Adrenal gland (tissue), 5 donors: Measurements from ENCODE around the gene ENAH.

Experiments used
- POLR2A ChIP-seq, 2 donors: fragments of 450-650 bp; IDR thresholded peaks; one replicate each; pipeline ENCODE4 v1.6.1; 2017; ENCODE audit warnings: antibody characterized with exemption in 2 of 2, mild to moderate bottlenecking in 2 of 2, moderate library complexity in 1 of 2
- TF ChIP-seq, protein P1 (sequence below), 6 experiments: fragments of 450-650 bp in 4 of 6; fragments of 200-600 bp in 2 of 6; sonication (generic) in 1 of 6; IDR thresholded peaks; 1 replicate in 5 of 6; 2 replicates in 1 of 6; pipeline versions ENCODE4 v1.5.1 to v1.8.0; 2016 to 2021; ENCODE audit warnings: antibody characterized with exemption in 6 of 6, mild to moderate bottlenecking in 2 of 6, moderate library complexity in 1 of 6
- donor health status: DM: no; HTN: no; CAD: no.

- TF ChIP-seq, protein P1, sequence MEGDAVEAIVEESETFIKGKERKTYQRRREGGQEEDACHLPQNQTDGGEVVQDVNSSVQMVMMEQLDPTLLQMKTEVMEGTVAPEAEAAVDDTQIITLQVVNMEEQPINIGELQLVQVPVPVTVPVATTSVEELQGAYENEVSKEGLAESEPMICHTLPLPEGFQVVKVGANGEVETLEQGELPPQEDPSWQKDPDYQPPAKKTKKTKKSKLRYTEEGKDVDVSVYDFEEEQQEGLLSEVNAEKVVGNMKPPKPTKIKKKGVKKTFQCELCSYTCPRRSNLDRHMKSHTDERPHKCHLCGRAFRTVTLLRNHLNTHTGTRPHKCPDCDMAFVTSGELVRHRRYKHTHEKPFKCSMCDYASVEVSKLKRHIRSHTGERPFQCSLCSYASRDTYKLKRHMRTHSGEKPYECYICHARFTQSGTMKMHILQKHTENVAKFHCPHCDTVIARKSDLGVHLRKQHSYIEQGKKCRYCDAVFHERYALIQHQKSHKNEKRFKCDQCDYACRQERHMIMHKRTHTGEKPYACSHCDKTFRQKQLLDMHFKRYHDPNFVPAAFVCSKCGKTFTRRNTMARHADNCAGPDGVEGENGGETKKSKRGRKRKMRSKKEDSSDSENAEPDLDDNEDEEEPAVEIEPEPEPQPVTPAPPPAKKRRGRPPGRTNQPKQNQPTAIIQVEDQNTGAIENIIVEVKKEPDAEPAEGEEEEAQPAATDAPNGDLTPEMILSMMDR (IDR thresholded peaks at IDR 0.05): no peak
- TF ChIP-seq POLR2A (IDR thresholded peaks at IDR 0.05): no peak
Measured at GRCh38 chr1:225544263-225544662, 108.7 kb downstream of the ENAH start.
